ENCODE measurements around the gene RCAN2. TPM values are rescaled to one million over a fixed set of nuclear protein-coding genes. Genes with fewer than 3 reads are reported as not detected.
A peak's percentile ranks its signal among the peaks of the same experiment; 100 is the strongest.

Gene RCAN2
- total and polyA plus RNA-seq, 2 experiments from 2014 or later = 44.9 to 55.6 TPM

GRCh38 chr6:46270336-46270735 is 220.9 kb downstream of the RCAN2 start:
- no peak for DNase-seq (ENCODE audit: low read depth in 1 of 2, low spot score in 1 of 2)
- TF ChIP-seq, protein P1, sequence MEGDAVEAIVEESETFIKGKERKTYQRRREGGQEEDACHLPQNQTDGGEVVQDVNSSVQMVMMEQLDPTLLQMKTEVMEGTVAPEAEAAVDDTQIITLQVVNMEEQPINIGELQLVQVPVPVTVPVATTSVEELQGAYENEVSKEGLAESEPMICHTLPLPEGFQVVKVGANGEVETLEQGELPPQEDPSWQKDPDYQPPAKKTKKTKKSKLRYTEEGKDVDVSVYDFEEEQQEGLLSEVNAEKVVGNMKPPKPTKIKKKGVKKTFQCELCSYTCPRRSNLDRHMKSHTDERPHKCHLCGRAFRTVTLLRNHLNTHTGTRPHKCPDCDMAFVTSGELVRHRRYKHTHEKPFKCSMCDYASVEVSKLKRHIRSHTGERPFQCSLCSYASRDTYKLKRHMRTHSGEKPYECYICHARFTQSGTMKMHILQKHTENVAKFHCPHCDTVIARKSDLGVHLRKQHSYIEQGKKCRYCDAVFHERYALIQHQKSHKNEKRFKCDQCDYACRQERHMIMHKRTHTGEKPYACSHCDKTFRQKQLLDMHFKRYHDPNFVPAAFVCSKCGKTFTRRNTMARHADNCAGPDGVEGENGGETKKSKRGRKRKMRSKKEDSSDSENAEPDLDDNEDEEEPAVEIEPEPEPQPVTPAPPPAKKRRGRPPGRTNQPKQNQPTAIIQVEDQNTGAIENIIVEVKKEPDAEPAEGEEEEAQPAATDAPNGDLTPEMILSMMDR (IDR thresholded peaks at IDR 0.05; ENCODE audit: low read depth, low read length) = no peak
- Histone ChIP-seq H3K4me1 (ENCODE audit: low read depth) (peaks cover 7% of the 10 kb centered on the region), H3K9me3 (ENCODE audit: low read depth) (no peaks in the 10 kb centered on the region), H3K27ac (no peak overlapping the region), H3K27me3 (no peaks in the 10 kb centered on the region), H3K36me3 (no peaks in the 10 kb centered on the region), H3K4me3 (no peak overlapping the region)

DNA sequence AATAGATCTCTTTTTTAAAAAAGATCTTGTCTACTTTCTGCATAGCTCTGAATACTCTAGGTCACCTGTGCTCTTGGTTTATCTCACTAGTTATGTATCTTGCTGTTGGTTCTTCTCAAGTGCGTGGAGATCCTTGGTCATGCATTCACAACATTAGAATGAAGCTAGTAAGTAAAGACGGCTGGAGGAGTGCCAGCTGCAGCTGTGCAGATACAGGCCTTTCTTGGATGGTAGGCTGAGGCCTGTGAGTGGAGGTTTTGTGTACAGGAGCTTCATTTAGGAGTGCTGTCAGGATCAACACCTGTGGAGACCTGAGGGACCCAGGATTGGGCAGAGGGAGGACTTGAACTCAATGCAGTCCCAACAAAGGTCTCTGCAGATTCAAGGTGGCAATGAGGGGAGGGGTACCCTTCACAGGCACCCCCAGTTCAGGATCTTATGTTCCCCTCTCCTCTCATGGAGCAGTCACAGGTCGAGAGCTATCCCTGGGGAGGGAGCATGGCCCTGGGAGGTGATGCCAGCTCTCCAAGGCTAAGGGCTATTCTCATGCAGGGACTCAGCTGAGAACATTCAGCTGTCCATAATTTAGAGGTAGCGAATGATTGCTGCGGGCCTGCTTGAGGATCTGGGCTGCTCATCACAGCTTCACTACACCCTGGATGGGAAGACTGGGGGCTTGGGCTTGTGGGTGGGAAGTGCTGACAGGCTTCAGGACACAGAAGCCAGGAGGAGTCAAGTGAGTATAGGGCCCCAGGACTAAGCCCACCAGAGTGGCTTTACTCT is 221.6 kb downstream of the RCAN2 start:
- TF ChIP-seq, protein P1 (IDR thresholded peaks at IDR 0.05; ENCODE audit: low read depth, low read length) = no peak
- no peak overlapping the region for H3K4me3 ChIP-seq
- peaks cover 7% of the 10 kb centered on the region for H3K4me1 ChIP-seq (ENCODE audit: low read depth)
- no peaks in the 10 kb centered on the region for H3K36me3 ChIP-seq
- no peaks in the 10 kb centered on the region for H3K9me3 ChIP-seq (ENCODE audit: low read depth)
- peak in 1 of 2 donors; percentile 9 for DNase-seq (ENCODE audit: low read depth in 1 of 2, low spot score in 1 of 2)
- no peaks in the 10 kb centered on the region for H3K27me3 ChIP-seq
- H3K27ac ChIP-seq = no peak overlapping the region

DNA sequence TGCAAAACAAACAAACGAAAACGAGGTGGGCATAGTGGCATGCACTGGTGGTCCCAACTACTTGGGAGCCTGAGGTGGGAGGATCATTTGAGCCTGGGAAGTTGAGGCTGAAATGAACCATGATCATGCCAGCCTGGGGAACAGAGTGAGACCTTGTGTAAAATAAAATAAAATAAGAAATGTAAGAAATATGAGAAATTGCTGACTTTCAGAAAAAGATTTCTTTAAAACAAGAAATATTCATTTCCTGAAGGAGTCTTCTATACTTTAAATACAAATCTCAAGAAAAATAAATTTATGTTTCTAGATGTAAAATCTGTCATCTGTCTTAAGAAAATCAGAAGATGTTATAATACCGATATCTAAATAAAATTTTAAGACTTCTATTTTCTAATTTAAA is 223.7 kb downstream of the RCAN2 start:
- no peak for DNase-seq (ENCODE audit: low read depth in 1 of 2, low spot score in 1 of 2)
- TF ChIP-seq, protein P1 (IDR thresholded peaks at IDR 0.05; ENCODE audit: low read depth, low read length) = no peak
- peaks cover 7% of the 10 kb centered on the region for H3K4me1 ChIP-seq (ENCODE audit: low read depth)
- H3K36me3 ChIP-seq = no peaks in the 10 kb centered on the region
- H3K9me3 ChIP-seq (ENCODE audit: low read depth) = no peaks in the 10 kb centered on the region
- no peak overlapping the region for H3K27ac ChIP-seq
- no peaks in the 10 kb centered on the region for H3K27me3 ChIP-seq
- H3K4me3 ChIP-seq = no peak overlapping the region

DNA sequence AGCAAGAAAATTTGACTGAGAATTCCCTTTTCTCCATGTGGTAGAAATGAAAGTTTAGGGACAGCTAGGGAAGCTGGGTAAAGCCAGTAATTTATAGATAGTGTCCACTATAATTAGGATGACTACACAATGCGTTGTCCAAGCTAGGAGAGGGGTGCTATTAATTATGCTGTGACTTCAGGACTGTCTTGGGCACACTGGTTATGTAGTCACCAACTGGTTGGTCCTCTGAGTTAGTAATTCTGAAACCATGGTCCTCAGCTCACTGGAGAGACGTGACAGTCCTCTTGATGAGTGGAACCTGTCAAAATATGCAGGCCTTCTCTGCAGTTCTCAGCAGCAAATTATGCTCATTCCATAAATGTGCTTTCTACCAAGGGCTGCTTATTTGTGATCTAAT is 225.9 kb downstream of the RCAN2 start:
- H3K27ac ChIP-seq = no peak overlapping the region
- no peak for DNase-seq (ENCODE audit: low read depth in 1 of 2, low spot score in 1 of 2)
- peaks cover 7% of the 10 kb centered on the region for H3K4me1 ChIP-seq (ENCODE audit: low read depth)
- H3K27me3 ChIP-seq = no peaks in the 10 kb centered on the region
- no peak overlapping the region for H3K4me3 ChIP-seq
- H3K9me3 ChIP-seq (ENCODE audit: low read depth) = no peaks in the 10 kb centered on the region
- no peaks in the 10 kb centered on the region for H3K36me3 ChIP-seq
- TF ChIP-seq, protein P1 (IDR thresholded peaks at IDR 0.05; ENCODE audit: low read depth, low read length) = no peak

GRCh38 chr6:46263707-46264086 is 227.6 kb downstream of the RCAN2 start:
- Histone ChIP-seq H3K36me3 (no peaks in the 10 kb centered on the region), H3K27me3 (no peaks in the 10 kb centered on the region), H3K9me3 (ENCODE audit: low read depth) (no peaks in the 10 kb centered on the region), H3K4me1 (ENCODE audit: low read depth) (peaks cover 7% of the 10 kb centered on the region), H3K27ac (no peak overlapping the region), H3K4me3 (no peak overlapping the region)
- DNase-seq (ENCODE audit: low read depth in 1 of 2, low spot score in 1 of 2) = peak in 1 of 2 donors; percentile 81
- TF ChIP-seq, protein P1 (IDR thresholded peaks at IDR 0.05; ENCODE audit: low read depth, low read length) = no peak
